ENCODE data around the gene MYO3B. TPM values are rescaled to one million over a fixed set of nuclear protein-coding genes. Genes with fewer than 3 reads are reported as not detected.
A peak's percentile ranks its signal among the peaks of the same experiment; 100 is the strongest.

Gene MYO3B
- polyA plus RNA-seq, 1 of the 3 experiments (the other 2 are of a cell fraction), result not detected

DNA sequence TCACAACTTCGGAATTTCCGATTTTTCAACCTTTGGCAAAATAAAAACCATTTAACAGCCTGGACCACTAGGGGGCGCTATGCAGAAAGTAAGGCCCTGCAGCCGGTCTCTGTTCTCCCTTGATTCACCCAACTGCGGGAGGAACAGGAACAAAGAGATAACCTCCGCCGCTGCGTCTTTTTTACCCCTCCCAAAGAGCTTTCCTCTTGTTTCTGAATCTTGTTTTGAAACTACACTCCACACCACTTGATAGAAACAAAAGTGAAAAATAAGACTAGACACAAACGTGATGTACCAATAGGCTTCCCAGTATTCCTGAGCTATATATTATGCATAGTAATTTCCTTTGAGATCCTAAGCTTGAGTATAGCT lies 231.2 kb downstream of the MYO3B start:
- Histone ChIP-seq H3K9me3 (no peaks in the 10 kb centered on the region), H3K36me3 (replicated peaks in 1 of 2; ENCODE audit: control insufficient read depth in 1 of 2, insufficient read depth in 2 of 2, low read length in 1 of 2) (no peaks in the 10 kb centered on the region), H2AFZ (ENCODE audit: low read depth) (no peak overlapping the region), H4K20me1 (ENCODE audit: insufficient read depth) (no peaks in the 10 kb centered on the region), H3F3A (replicated peaks; ENCODE audit: insufficient read depth) (no peaks in the 10 kb centered on the region), H3K4me2 (no peak overlapping the region), H3K79me2 (ENCODE audit: insufficient read depth) (no peaks in the 10 kb centered on the region), H3K9me2 (no peaks in the 10 kb centered on the region), H3K27me3 (ENCODE audit: insufficient read depth) (no peaks in the 10 kb centered on the region; the same call in 1 of the 2 replicates), H3K4me3 (ENCODE audit: low read depth in 2 of 2, low read length in 1 of 2) (no peak overlapping the region; a peak in 1 of 4 replicates), H3K4me1 (ENCODE audit: control insufficient read depth in 1 of 2, insufficient read depth in 2 of 2, low read depth in 1 of 2, low read length in 1 of 2) (no peaks in the 10 kb centered on the region), H3K27ac (ENCODE audit: low read depth in 2 of 2, low read length in 1 of 2) (no peak overlapping the region), H3K9ac (no peak overlapping the region)
- peak; percentile 66 for DNase-seq
- POLR2A ChIA-PET, result no interaction called here
- WGBS (ENCODE audit: low lambda C conversion rate), result 6% methylated on average over 9 of the region's 9 CpGs
- TF ChIP-seq, protein P1, sequence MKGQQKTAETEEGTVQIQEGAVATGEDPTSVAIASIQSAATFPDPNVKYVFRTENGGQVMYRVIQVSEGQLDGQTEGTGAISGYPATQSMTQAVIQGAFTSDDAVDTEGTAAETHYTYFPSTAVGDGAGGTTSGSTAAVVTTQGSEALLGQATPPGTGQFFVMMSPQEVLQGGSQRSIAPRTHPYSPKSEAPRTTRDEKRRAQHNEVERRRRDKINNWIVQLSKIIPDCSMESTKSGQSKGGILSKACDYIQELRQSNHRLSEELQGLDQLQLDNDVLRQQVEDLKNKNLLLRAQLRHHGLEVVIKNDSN (IDR thresholded peaks at IDR 0.05; ENCODE audit: borderline replicate concordance, low read depth), result no peak
- TF ChIP-seq, protein P2, sequence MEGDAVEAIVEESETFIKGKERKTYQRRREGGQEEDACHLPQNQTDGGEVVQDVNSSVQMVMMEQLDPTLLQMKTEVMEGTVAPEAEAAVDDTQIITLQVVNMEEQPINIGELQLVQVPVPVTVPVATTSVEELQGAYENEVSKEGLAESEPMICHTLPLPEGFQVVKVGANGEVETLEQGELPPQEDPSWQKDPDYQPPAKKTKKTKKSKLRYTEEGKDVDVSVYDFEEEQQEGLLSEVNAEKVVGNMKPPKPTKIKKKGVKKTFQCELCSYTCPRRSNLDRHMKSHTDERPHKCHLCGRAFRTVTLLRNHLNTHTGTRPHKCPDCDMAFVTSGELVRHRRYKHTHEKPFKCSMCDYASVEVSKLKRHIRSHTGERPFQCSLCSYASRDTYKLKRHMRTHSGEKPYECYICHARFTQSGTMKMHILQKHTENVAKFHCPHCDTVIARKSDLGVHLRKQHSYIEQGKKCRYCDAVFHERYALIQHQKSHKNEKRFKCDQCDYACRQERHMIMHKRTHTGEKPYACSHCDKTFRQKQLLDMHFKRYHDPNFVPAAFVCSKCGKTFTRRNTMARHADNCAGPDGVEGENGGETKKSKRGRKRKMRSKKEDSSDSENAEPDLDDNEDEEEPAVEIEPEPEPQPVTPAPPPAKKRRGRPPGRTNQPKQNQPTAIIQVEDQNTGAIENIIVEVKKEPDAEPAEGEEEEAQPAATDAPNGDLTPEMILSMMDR (IDR thresholded peaks at IDR 0.05), result peak; percentile 95
- TF ChIP-seq RAD21 (IDR thresholded peaks at IDR 0.05; ENCODE audit: low read length), result peak; percentile 70
- TF ChIP-seq, protein P3, sequence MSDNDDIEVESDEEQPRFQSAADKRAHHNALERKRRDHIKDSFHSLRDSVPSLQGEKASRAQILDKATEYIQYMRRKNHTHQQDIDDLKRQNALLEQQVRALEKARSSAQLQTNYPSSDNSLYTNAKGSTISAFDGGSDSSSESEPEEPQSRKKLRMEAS (IDR thresholded peaks at IDR 0.05; ENCODE audit: low read depth), result no peak
- no peak for TF ChIP-seq FOXM1 (IDR thresholded peaks at IDR 0.05; ENCODE audit: low read depth)
- peak; percentile 64 for TF ChIP-seq SMC3 (IDR thresholded peaks at IDR 0.05; ENCODE audit: low read depth, low read length)
- CTCF ChIA-PET, result interaction anchor here (0.6 to 7.7 kb wide), 62 partner anchors 9 to 1226 kb away, joined by 3 to 148 read pairs (median 4); partner anchors contain the start of gene GAD1

DNA sequence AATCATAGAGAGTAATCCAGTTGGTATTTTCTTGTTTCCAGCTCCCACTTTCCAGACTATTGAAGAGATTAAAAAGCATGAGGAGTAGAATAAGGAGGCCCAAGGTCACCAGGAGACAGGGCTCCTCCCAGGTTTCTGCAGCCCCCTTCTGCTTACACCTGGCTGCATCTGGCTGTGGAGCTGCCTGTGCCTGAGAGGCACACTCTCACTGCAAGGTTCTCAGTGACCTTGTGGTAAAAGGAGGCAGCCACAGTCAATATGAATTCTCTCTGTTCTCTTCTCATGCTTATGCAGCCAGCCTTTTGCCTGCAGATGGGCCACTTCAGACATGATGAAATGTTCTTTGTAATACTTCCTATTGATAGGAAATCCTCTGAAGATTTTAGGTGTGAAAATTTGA lies 233.7 kb downstream of the MYO3B start:
- no peaks in the 10 kb centered on the region for H3K36me3 ChIP-seq (replicated peaks in 1 of 2; ENCODE audit: control insufficient read depth in 1 of 2, insufficient read depth in 2 of 2, low read length in 1 of 2)
- no peaks in the 10 kb centered on the region for H3F3A ChIP-seq (replicated peaks; ENCODE audit: insufficient read depth)
- ChIA-PET POLR2A (no interaction called here), CTCF (interaction anchor here (1.3 to 7.7 kb wide), 2 partner anchors 8 to 404 kb away, joined by 6 to 148 read pairs; partner anchors contain the start of gene GAD1)
- no peak overlapping the region for H3K4me3 ChIP-seq (ENCODE audit: low read depth in 2 of 2, low read length in 1 of 2)
- H3K79me2 ChIP-seq (ENCODE audit: insufficient read depth), result no peaks in the 10 kb centered on the region
- H3K27ac ChIP-seq (ENCODE audit: low read depth in 2 of 2, low read length in 1 of 2), result no peak overlapping the region
- H2AFZ ChIP-seq (ENCODE audit: low read depth), result no peak overlapping the region
- DNase-seq, result no peak
- H3K4me1 ChIP-seq (ENCODE audit: control insufficient read depth in 1 of 2, insufficient read depth in 2 of 2, low read depth in 1 of 2, low read length in 1 of 2), result no peaks in the 10 kb centered on the region
- TF ChIP-seq EP300 (IDR thresholded peaks at IDR 0.05; ENCODE audit: borderline replicate concordance in 1 of 2, low read depth in 1 of 2, low read length in 1 of 2) (no peak), FOXM1 (IDR thresholded peaks at IDR 0.05; ENCODE audit: low read depth) (no peak), RAD21 (IDR thresholded peaks at IDR 0.05; ENCODE audit: low read length) (no peak), FOSL2 (IDR thresholded peaks at IDR 0.05; ENCODE audit: borderline replicate concordance, low read depth) (no peak), ELF1 (IDR thresholded peaks at IDR 0.05) (no peak), FOXJ3 (CRISPR knock-in tag; IDR thresholded peaks at IDR 0.05) (no peak), TAF1 (IDR thresholded peaks at IDR 0.05; ENCODE audit: borderline replicate concordance, low read depth, low read length) (no peak), NFIC (IDR thresholded peaks at IDR 0.05; ENCODE audit: borderline replicate concordance) (no peak), JUND (IDR thresholded peaks at IDR 0.05) (no peak), GABPA (IDR thresholded peaks at IDR 0.05; ENCODE audit: low read depth) (no peak), NRF1 (IDR thresholded peaks at IDR 0.05; ENCODE audit: low read depth, low read length) (no peak)
- TF ChIP-seq, protein P4, sequence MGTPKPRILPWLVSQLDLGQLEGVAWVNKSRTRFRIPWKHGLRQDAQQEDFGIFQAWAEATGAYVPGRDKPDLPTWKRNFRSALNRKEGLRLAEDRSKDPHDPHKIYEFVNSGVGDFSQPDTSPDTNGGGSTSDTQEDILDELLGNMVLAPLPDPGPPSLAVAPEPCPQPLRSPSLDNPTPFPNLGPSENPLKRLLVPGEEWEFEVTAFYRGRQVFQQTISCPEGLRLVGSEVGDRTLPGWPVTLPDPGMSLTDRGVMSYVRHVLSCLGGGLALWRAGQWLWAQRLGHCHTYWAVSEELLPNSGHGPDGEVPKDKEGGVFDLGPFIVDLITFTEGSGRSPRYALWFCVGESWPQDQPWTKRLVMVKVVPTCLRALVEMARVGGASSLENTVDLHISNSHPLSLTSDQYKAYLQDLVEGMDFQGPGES (IDR thresholded peaks at IDR 0.05; ENCODE audit: low read depth, low read length), result no peak
- TF ChIP-seq, protein P1 (IDR thresholded peaks at IDR 0.05; ENCODE audit: borderline replicate concordance, low read depth), result no peak
- TF ChIP-seq, protein P5, sequence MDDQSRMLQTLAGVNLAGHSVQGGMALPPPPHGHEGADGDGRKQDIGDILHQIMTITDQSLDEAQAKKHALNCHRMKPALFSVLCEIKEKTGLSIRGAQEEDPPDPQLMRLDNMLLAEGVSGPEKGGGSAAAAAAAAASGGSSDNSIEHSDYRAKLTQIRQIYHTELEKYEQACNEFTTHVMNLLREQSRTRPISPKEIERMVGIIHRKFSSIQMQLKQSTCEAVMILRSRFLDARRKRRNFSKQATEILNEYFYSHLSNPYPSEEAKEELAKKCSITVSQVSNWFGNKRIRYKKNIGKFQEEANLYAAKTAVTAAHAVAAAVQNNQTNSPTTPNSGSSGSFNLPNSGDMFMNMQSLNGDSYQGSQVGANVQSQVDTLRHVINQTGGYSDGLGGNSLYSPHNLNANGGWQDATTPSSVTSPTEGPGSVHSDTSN (IDR thresholded peaks at IDR 0.05), result no peak
- H4K20me1 ChIP-seq (ENCODE audit: insufficient read depth), result no peaks in the 10 kb centered on the region
- H3K27me3 ChIP-seq (ENCODE audit: insufficient read depth), result no peaks in the 10 kb centered on the region; the same call in 1 of the 2 replicates
- no peak overlapping the region for H3K9ac ChIP-seq
- no peaks in the 10 kb centered on the region for H3K9me3 ChIP-seq
- no peaks in the 10 kb centered on the region for H3K9me2 ChIP-seq
- H3K4me2 ChIP-seq, result no peak overlapping the region

Data from SK-N-SH (cell line).